Keratinocyte (primary cell): Measurements from ENCODE around the gene DIABLO. TPM values are rescaled to one million over a fixed set of nuclear protein-coding genes. Genes with fewer than 3 reads are reported as not detected.

Experiments
- DNase-seq: peaks from one replicate; pipeline ENCODE4 v3.0.0-alpha.2; 2011; ENCODE audit warnings: low read depth, missing footprints, low spot score
- FAIRE-seq: peaks from 2 replicates; lab custom pipeline; 2011; peaks lifted over from hg19 to GRCh38; lab: Jason Lieb, UNC
- H2AFZ ChIP-seq: 2 replicates; pipeline ENCODE4 v1.6.0; 2012; ENCODE audit warnings: low read length, control low read depth, inconsistent platforms; ENCODE audit not compliant: control insufficient read depth
- H3K27ac ChIP-seq: 2 replicates; pipeline ENCODE4 v1.5.1; 2011; ENCODE audit warnings: low read length; ENCODE audit not compliant: control insufficient read depth, insufficient read depth
- H3K27me3 ChIP-seq: 3 replicates; pipeline ENCODE4 v1.6.0; 2011; ENCODE audit warnings: low read length; ENCODE audit not compliant: control insufficient read depth, insufficient read depth; ENCODE audit errors: extremely low read depth
- H3K36me3 ChIP-seq, 2 experiments: 2 replicates in 1 of 2; 3 replicates in 1 of 2; pipeline ENCODE4 v1.5.1; 2011; ENCODE audit warnings: low read length in 2 of 2, mild to moderate bottlenecking in 1 of 2; ENCODE audit not compliant: control insufficient read depth in 2 of 2, insufficient read depth in 2 of 2; ENCODE audit errors: extremely low read depth in 1 of 2
- H3K4me1 ChIP-seq: 3 replicates; pipeline ENCODE4 v1.5.1; 2011; ENCODE audit warnings: low read length; ENCODE audit not compliant: control insufficient read depth, insufficient read depth; ENCODE audit errors: extremely low read depth
- H3K4me2 ChIP-seq: 3 replicates; pipeline ENCODE4 v1.6.0; 2011; ENCODE audit warnings: low read depth, low read length; ENCODE audit not compliant: control insufficient read depth, insufficient read depth; ENCODE audit errors: extremely low read depth
- H3K4me3 ChIP-seq, 3 experiments: fragments of 200-600 bp in 1 of 3; sonication (generic) in 1 of 3; 2 replicates in 2 of 3; 3 replicates in 1 of 3; pipeline ENCODE4 v1.5.1; 2011 to 2016; ENCODE audit warnings: low read length in 3 of 3, mild to moderate bottlenecking in 3 of 3, control low read depth in 2 of 3, inconsistent platforms in 1 of 3, low read depth in 1 of 3, mixed read lengths in 1 of 3, mixed run types in 1 of 3, moderate library complexity in 1 of 3; ENCODE audit not compliant: control insufficient read depth in 2 of 3, insufficient read depth in 2 of 3; ENCODE audit errors: extremely low read depth in 1 of 3
- H3K79me2 ChIP-seq: 2 replicates; pipeline ENCODE4 v1.6.0; 2012; ENCODE audit warnings: low read length; ENCODE audit not compliant: control insufficient read depth, insufficient read depth
- H3K9ac ChIP-seq: 3 replicates; pipeline ENCODE4 v1.6.0; 2011; ENCODE audit warnings: low read length; ENCODE audit not compliant: control insufficient read depth, insufficient read depth; ENCODE audit errors: extremely low read depth
- H3K9me1 ChIP-seq: 3 replicates; pipeline ENCODE4 v1.6.0; 2011; ENCODE audit warnings: low read length; ENCODE audit not compliant: control insufficient read depth, insufficient read depth; ENCODE audit errors: extremely low read depth
- H3K9me3 ChIP-seq: 2 replicates; pipeline ENCODE4 v1.5.1; 2012; ENCODE audit warnings: low read depth, low read length; ENCODE audit not compliant: control insufficient read depth
- H4K20me1 ChIP-seq: 3 replicates; pipeline ENCODE4 v1.6.0; 2011; ENCODE audit warnings: low read length; ENCODE audit not compliant: control insufficient read depth, insufficient read depth; ENCODE audit errors: extremely low read depth
- EZH2 ChIP-seq: IDR thresholded peaks from one replicate; pipeline ENCODE4 v1.6.1; 2012; ENCODE audit warnings: inconsistent platforms, mild to moderate bottlenecking, low read length, moderate library complexity
- dilution Hi-C: fragments of 300-500 bp; cut with MboI; formaldehyde crosslinking; loops from one replicate; pipeline ENCODE4 v1.7.0; 2020; ENCODE audit warnings: low sequenced_read_pairs; ENCODE audit not compliant: extremely low pct_ligation_motif_present
- polyA minus RNA-seq, 3 experiments: library from RNA; depleted of rRNA, polyadenylated mRNA; stranded (reverse); fragments of >200 nt; gene quantifications; 1 replicate in 1 of 3; 2 replicates in 1 of 3; 3 replicates in 1 of 3; pipeline ENCODE4 v1.2.3, GENCODE V29; 2011
- polyA plus RNA-seq, 5 experiments: library from polyadenylated mRNA; depleted of rRNA in 3 of 5; stranded (reverse) in 3 of 5; stranded (forward) in 1 of 5; unstranded in 1 of 5; fragments of >200 nt; gene quantifications; 1 replicate in 1 of 5; 2 replicates in 3 of 5; 3 replicates in 1 of 5; pipeline versions ENCODE4 v1.2.1 to v1.2.3, GENCODE V29; 2011 to 2012; ENCODE audit warnings: missing spikeins in 2 of 5, low read depth in 1 of 5, low replicate concordance in 1 of 5
- TF ChIP-seq, protein P1 (sequence below), 3 experiments: IDR thresholded peaks in 1 of 3; conservative IDR thresholded peaks in 1 of 3; optimal IDR thresholded peaks in 1 of 3; 2 replicates in 2 of 3; 3 replicates in 1 of 3; pipeline versions ENCODE3 to v1.5.1; 2011; ENCODE audit warnings: low read length in 3 of 3, mild to moderate bottlenecking in 3 of 3, moderate library complexity in 2 of 3, control low read depth in 1 of 3, inconsistent platforms in 1 of 3; ENCODE audit not compliant: insufficient read depth in 2 of 3; ENCODE audit errors: extremely low read depth in 1 of 3

The DIABLO gene
- polyA plus RNA-seq = 31.1 to 61.9 TPM (median 41.6 TPM) in 3 replicates
- 21.3 TPM for polyA plus RNA-seq (2011; ENCODE audit: low read depth)
- 50.0 and 62.5 TPM in 2 replicates for polyA plus RNA-seq (2011; cell fraction: cytosol; rRNA removed)
- 53.8 and 56.3 TPM in 2 replicates for polyA plus RNA-seq (2011; cell fraction: nucleus; rRNA removed)
- polyA plus RNA-seq (2012; ENCODE audit: low replicate concordance) = 38.6 and 44.4 TPM in 2 replicates
- 22.8 to 53.4 TPM (median 28.9 TPM) in 3 replicates for polyA minus RNA-seq
- 12.7 TPM for polyA minus RNA-seq (2011; cell fraction: cytosol; rRNA and poly(A)+ RNA removed)
- polyA minus RNA-seq (2011; cell fraction: nucleus; rRNA and poly(A)+ RNA removed) = 11.4 and 17.3 TPM in 2 replicates

DNA sequence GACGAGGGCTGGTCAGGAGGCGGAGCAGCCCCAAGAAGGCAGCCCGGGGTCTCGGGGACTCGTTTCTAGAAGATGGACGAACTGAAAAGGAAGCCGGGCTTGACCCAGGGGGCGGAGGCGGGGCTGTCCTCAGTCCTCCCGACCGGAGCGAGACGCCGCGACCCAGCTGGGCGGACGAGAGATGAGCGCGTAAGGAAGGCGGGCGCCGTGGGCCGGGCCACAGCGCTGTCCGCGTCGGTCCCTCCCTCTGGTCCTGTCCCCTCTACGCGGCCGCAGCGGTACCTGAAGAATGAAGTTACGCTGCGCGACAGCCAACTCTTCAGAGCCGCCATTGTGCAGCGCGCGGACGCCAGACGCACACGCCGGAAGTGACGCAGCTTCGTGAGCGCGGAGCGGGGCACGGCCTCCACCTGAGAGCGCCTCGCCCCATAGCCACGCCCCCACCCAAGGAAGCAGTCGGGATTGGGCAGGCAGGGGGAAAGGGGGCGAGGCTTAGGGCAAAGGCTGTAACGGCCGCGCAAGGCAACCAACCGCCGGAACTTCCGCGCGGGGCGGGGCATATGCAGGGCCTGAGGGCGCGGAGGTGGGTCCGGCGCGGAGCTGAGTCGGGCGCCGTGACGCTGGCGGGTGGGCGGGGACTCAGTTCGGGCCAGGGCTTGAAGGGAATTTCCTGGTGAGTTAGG is at the start of gene DIABLO:
TSS of gene DIABLO (minus strand) at position 370 of the 683 bp plus-strand sequence. CDS start at position 332, 38 bp downstream.
- Histone ChIP-seq H3K9ac (peak within 1 kb of the TSS; percentile 90), H3K9me1 (peaks cover 3% of the 10 kb centered on the region), H3K27me3 (no peaks in the 10 kb centered on the region), H3K36me3 (peaks cover 9 to 14% of the 10 kb centered on the region in 2 experiments), H3K79me2 (peaks cover 45% of the 10 kb centered on the region), H4K20me1 (peaks cover 3% of the 10 kb centered on the region), H3K9me3 (no peaks in the 10 kb centered on the region), H3K4me3 (peak within 1 kb of the TSS; percentile 94 to 96 (median 96)), H2AFZ (peak within 1 kb of the TSS; percentile 97), H3K27ac (peak within 1 kb of the TSS; percentile 90), H3K4me2 (peak within 1 kb of the TSS; percentile 86), H3K4me1 (peaks cover 16% of the 10 kb centered on the region)
- peak; percentile 92 for DNase-seq
- dilution Hi-C loops = no loop called here
- TF ChIP-seq EZH2 = no peak
- TF ChIP-seq, protein P1, sequence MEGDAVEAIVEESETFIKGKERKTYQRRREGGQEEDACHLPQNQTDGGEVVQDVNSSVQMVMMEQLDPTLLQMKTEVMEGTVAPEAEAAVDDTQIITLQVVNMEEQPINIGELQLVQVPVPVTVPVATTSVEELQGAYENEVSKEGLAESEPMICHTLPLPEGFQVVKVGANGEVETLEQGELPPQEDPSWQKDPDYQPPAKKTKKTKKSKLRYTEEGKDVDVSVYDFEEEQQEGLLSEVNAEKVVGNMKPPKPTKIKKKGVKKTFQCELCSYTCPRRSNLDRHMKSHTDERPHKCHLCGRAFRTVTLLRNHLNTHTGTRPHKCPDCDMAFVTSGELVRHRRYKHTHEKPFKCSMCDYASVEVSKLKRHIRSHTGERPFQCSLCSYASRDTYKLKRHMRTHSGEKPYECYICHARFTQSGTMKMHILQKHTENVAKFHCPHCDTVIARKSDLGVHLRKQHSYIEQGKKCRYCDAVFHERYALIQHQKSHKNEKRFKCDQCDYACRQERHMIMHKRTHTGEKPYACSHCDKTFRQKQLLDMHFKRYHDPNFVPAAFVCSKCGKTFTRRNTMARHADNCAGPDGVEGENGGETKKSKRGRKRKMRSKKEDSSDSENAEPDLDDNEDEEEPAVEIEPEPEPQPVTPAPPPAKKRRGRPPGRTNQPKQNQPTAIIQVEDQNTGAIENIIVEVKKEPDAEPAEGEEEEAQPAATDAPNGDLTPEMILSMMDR (optimal IDR thresholded peaks at IDR 0.05 in 1 of 3, IDR thresholded peaks at IDR 0.05 in 1 of 3, conservative IDR thresholded peaks at IDR 0.05 in 1 of 3; ENCODE audit: extremely low read depth in 1 of 3, insufficient read depth in 2 of 3, low read length in 3 of 3) = no peak
- FAIRE-seq = peak; percentile 91

DNA sequence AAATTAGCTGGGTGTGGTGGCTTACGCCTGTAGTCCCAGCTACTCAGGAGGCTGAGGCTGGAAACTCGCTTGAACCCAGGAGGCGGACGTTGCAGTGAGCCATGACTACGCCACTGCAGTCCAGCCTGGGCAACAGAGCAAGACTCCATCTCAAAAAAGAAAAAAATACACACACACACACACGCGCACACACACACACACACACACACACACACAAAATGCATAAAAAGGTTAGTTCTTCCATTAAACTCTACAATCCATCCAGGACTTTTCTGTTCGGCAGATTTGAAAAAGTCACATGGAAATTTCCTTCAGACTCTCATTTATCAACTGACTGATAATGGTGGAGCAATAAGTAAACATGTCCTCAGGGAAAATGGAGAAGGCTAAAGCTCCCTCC is 49.6 kb upstream of the DIABLO start:
- FAIRE-seq (no peak), DNase-seq (no peak)
- H3K4me2 ChIP-seq = no peak overlapping the region
- TF ChIP-seq, protein P1 (optimal IDR thresholded peaks at IDR 0.05 in 1 of 3, IDR thresholded peaks at IDR 0.05 in 1 of 3, conservative IDR thresholded peaks at IDR 0.05 in 1 of 3; ENCODE audit: extremely low read depth in 1 of 3, insufficient read depth in 2 of 3, low read length in 3 of 3) = no peak
- no peak for TF ChIP-seq EZH2
- H3K9me3 ChIP-seq = no peaks in the 10 kb centered on the region
- peaks cover 17 to 20% of the 10 kb centered on the region in 2 experiments for H3K36me3 ChIP-seq
- no peak overlapping the region for H3K9ac ChIP-seq
- H4K20me1 ChIP-seq = no peaks in the 10 kb centered on the region
- no peaks in the 10 kb centered on the region for H3K9me1 ChIP-seq
- no peaks in the 10 kb centered on the region for H3K4me1 ChIP-seq
- H3K4me3 ChIP-seq = no peak overlapping the region
- dilution Hi-C loops = no loop called here
- no peaks in the 10 kb centered on the region for H3K27me3 ChIP-seq
- no peak overlapping the region for H3K27ac ChIP-seq
- H2AFZ ChIP-seq = no peak overlapping the region
- H3K79me2 ChIP-seq = no peaks in the 10 kb centered on the region
